ENCODE measurements around the gene LY6G6F.

The LY6G6F gene

GRCh38 chr6:31739639-31740396, 33.2 kb downstream of the LY6G6F start, which contains the start of gene MSH5:
TSS of gene MSH5 (plus strand) at chr6:31740005. CDS start at chr6:31740467, 462 bp downstream.
- DNase-seq (ENCODE audit: low spot score): peak; percentile 98

GRCh38 chr6:31740397-31741223, 33.9 kb downstream of the LY6G6F start:
- DNase-seq (ENCODE audit: low spot score): no peak

GRCh38 chr6:31741815-31742214, 35.1 kb downstream of the LY6G6F start:
- DNase-seq (ENCODE audit: low spot score): no peak

- DNase-seq (ENCODE audit: low spot score): no peak
Measured at GRCh38 chr6:31742894-31743293, 36.2 kb downstream of the LY6G6F start.

GRCh38 chr6:31744422-31744821, 37.8 kb downstream of the LY6G6F start:
- DNase-seq (ENCODE audit: low spot score): no peak

GRCh38 chr6:31749301-31750036, 42.8 kb downstream of the LY6G6F start:
- no peak for DNase-seq (ENCODE audit: low spot score)

- DNase-seq (ENCODE audit: low spot score): no peak
Measured at GRCh38 chr6:31750411-31751022, 43.9 kb downstream of the LY6G6F start.

- DNase-seq (ENCODE audit: low spot score): no peak
Measured at GRCh38 chr6:31752739-31753319, 46.2 kb downstream of the LY6G6F start.

GRCh38 chr6:31758281-31758680, 51.6 kb downstream of the LY6G6F start:
- no peak for DNase-seq (ENCODE audit: low spot score)
